WTC11 (cell line): ENCODE measurements around the gene ZC2HC1B. TPM values are rescaled to one million over a fixed set of nuclear protein-coding genes. Genes with fewer than 3 reads are reported as not detected.

ENCODE experiments used
- ATAC-seq: fragments of 200-7000 bp; cut with Tn5 transposase; 2 replicates; pipeline ENCODE4 v1.10.0; 2021; ENCODE audit warnings: mild to moderate bottlenecking, moderate library complexity
- CTCF ChIA-PET: fragments of 300-600 bp; sonication (Branson Sonifier 250); formaldehyde crosslinking; loops from one replicate; lab custom pipeline; 2021; ENCODE audit warnings: antibody characterized with exemption; lab: Charles Lee
- POLR2A ChIA-PET: fragments of 350-600 bp; sonication (Branson Sonifier 250); formaldehyde crosslinking; loops from one replicate; lab custom pipeline; 2021; ENCODE audit warnings: antibody characterized with exemption; lab: Charles Lee
- DNase-seq: peaks from one replicate; pipeline ENCODE4 v3.0.0; 2021; ENCODE audit warnings: low spot score
- H3K27ac Mint-ChIP-seq: 2 replicates; pipeline ENCODE4 v1.8.0; 2021; ENCODE audit warnings: mixed read lengths
- H3K27me3 Mint-ChIP-seq: 2 replicates; pipeline ENCODE4 v1.8.0; 2021; ENCODE audit warnings: low read depth, mild to moderate bottlenecking, moderate library complexity, mixed read lengths
- H3K36me3 Mint-ChIP-seq: 2 replicates; pipeline ENCODE4 v1.8.0; 2021; ENCODE audit warnings: mixed read lengths
- H3K4me1 Mint-ChIP-seq: 2 replicates; pipeline ENCODE4 v1.8.0; 2022; ENCODE audit warnings: mixed read lengths
- H3K4me3 Mint-ChIP-seq: 2 replicates; pipeline ENCODE4 v1.8.0; 2021; ENCODE audit warnings: mild to moderate bottlenecking, moderate library complexity, mixed read lengths
- H3K9me3 Mint-ChIP-seq: 2 replicates; pipeline ENCODE4 v1.8.0; 2021; ENCODE audit warnings: mixed read lengths
- ATF1 ChIP-seq: sonication (generic); formaldehyde crosslinking; IDR thresholded peaks from 2 replicates; pipeline ENCODE4 v1.8.1; 2023; ENCODE audit warnings: mild to moderate bottlenecking, moderate library complexity, missing genetic modification reagents
- E2F1 ChIP-seq: sonication (generic); formaldehyde crosslinking; IDR thresholded peaks from 2 replicates; pipeline ENCODE4 v1.8.0; 2022; ENCODE audit warnings: mild to moderate bottlenecking, missing genetic modification reagents
- EMX1 ChIP-seq: fragments of 250-450 bp; sonication (Bioruptor Pico); IDR thresholded peaks from 2 replicates; pipeline ENCODE4 v1.8.0; 2021; ENCODE audit warnings: mild to moderate bottlenecking
- FOXP4 ChIP-seq: sonication (generic); formaldehyde crosslinking; IDR thresholded peaks from 2 replicates; pipeline ENCODE4 v1.8.0; 2022; ENCODE audit warnings: mild to moderate bottlenecking, missing genetic modification reagents
- IRF1 ChIP-seq: sonication (generic); formaldehyde crosslinking; IDR thresholded peaks from 2 replicates; pipeline ENCODE4 v1.8.0; 2023; ENCODE audit warnings: missing genetic modification reagents
- JUN ChIP-seq: sonication (generic); formaldehyde crosslinking; IDR thresholded peaks from 2 replicates; pipeline ENCODE4 v1.8.0; 2023; ENCODE audit warnings: mild to moderate bottlenecking, missing genetic modification reagents
- KAT7 ChIP-seq: sonication (generic); formaldehyde crosslinking; IDR thresholded peaks from 2 replicates; pipeline ENCODE4 v1.8.1; 2023; ENCODE audit warnings: missing genetic modification reagents, mild to moderate bottlenecking, borderline replicate concordance
- MXD4 ChIP-seq: fragments of 250-450 bp; sonication (Bioruptor Pico); IDR thresholded peaks from 2 replicates; pipeline ENCODE4 v1.8.0; 2021; ENCODE audit warnings: mild to moderate bottlenecking, moderate library complexity, borderline replicate concordance
- MYBL2 ChIP-seq: sonication (generic); formaldehyde crosslinking; IDR thresholded peaks from 2 replicates; pipeline ENCODE4 v1.8.1; 2023; ENCODE audit warnings: mild to moderate bottlenecking, moderate library complexity, missing genetic modification reagents
- NR1H2 ChIP-seq: sonication (generic); formaldehyde crosslinking; IDR thresholded peaks from 2 replicates; pipeline ENCODE4 v1.9.0; 2021; ENCODE audit warnings: mild to moderate bottlenecking, moderate library complexity, missing genetic modification reagents
- OVOL2 ChIP-seq: fragments of 250-450 bp; sonication (Bioruptor Pico); IDR thresholded peaks from 2 replicates; pipeline ENCODE4 v1.9.0; 2021; ENCODE audit warnings: mild to moderate bottlenecking, borderline replicate concordance
- TCF7 ChIP-seq: sonication (generic); formaldehyde crosslinking; IDR thresholded peaks from 2 replicates; pipeline ENCODE4 v1.8.0; 2022; ENCODE audit warnings: mild to moderate bottlenecking, low read depth, missing genetic modification reagents, moderate library complexity
- TP53 ChIP-seq: sonication (generic); formaldehyde crosslinking; IDR thresholded peaks from 2 replicates; pipeline ENCODE4 v1.8.1; 2023; ENCODE audit warnings: mild to moderate bottlenecking, missing genetic modification reagents
- USF1 ChIP-seq: sonication (generic); formaldehyde crosslinking; IDR thresholded peaks from 2 replicates; pipeline ENCODE4 v1.8.0; 2022; ENCODE audit warnings: mild to moderate bottlenecking, missing genetic modification reagents
- USF2 ChIP-seq: sonication (generic); formaldehyde crosslinking; IDR thresholded peaks from 2 replicates; pipeline ENCODE4 v1.8.1; 2023; ENCODE audit warnings: mild to moderate bottlenecking, missing genetic modification reagents, moderate library complexity
- ZNF138 ChIP-seq: sonication (generic); formaldehyde crosslinking; conservative IDR thresholded peaks from 2 replicates; pipeline ENCODE4 v1.8.1; 2022; ENCODE audit warnings: mild to moderate bottlenecking, moderate library complexity, missing genetic modification reagents
- ZNF263 ChIP-seq: sonication (generic); formaldehyde crosslinking; IDR thresholded peaks from 2 replicates; pipeline ENCODE4 v1.8.1; 2022; ENCODE audit warnings: low read depth, mild to moderate bottlenecking, moderate library complexity, missing genetic modification reagents
- ZNF532 ChIP-seq: fragments of 250-450 bp; sonication (Bioruptor Pico); IDR thresholded peaks from 2 replicates; pipeline ENCODE4 v1.9.0; 2021; ENCODE audit warnings: mild to moderate bottlenecking, borderline replicate concordance
- ZNF671 ChIP-seq: fragments of 250-450 bp; sonication (Bioruptor Pico); IDR thresholded peaks from 2 replicates; pipeline ENCODE4 v1.8.0; 2021; ENCODE audit warnings: mild to moderate bottlenecking
- total RNA-seq: library from RNA; stranded (reverse); gene quantifications from 3 replicates; pipeline ENCODE4 v1.2.3, GENCODE V29; 2021

Gene ZC2HC1B
- total RNA-seq, 1 experiment from 2014 or later: not detected

- CTCF ChIA-PET: interaction anchor here (0.6 to 3.9 kb wide), 18 partner anchors 9 to 388 kb away, joined by 3 to 69 read pairs (median 4); no protein-coding TSS in a partner anchor
- no peak overlapping the region for H3K27ac Mint-ChIP-seq
- H3K36me3 Mint-ChIP-seq: no peaks in the 10 kb centered on the region
- TF ChIP-seq USF2 (CRISPR knock-in tag) (peak; percentile 68), ZNF138 (CRISPR knock-in tag) (no peak)
- peak overlapping the region; percentile 5 for H3K4me3 Mint-ChIP-seq
- ATAC-seq (peak; percentile 9), DNase-seq (no peak)
- peaks cover 77% of the 10 kb centered on the region for H3K4me1 Mint-ChIP-seq
- no peaks in the 10 kb centered on the region for H3K27me3 Mint-ChIP-seq
- no peaks in the 10 kb centered on the region for H3K9me3 Mint-ChIP-seq
- POLR2A ChIA-PET: interaction anchor here (1.1 to 2.4 kb wide), 2 partner anchors 10 kb away, joined by 3 to 8 read pairs; no protein-coding TSS in a partner anchor
These were observed 99.1 kb downstream of the ZC2HC1B start for GRCh38 chr6:143963158-143963919.

- CTCF ChIA-PET: interaction anchor here (1.0 to 3.9 kb wide), 5 partner anchors 8 to 389 kb away, joined by 4 to 69 read pairs (median 23); no protein-coding TSS in a partner anchor
- TF ChIP-seq USF1 (no peak), FOXP4 (CRISPR knock-in tag) (peak; percentile 95; the same call in 1 of the 2 replicates)
- TF ChIP-seq, all 79 proteins: peak for 1
- no peaks in the 10 kb centered on the region for H3K9me3 Mint-ChIP-seq
- H3K4me3 Mint-ChIP-seq: no peak overlapping the region
- peaks cover 71% of the 10 kb centered on the region for H3K4me1 Mint-ChIP-seq
- H3K27me3 Mint-ChIP-seq: no peaks in the 10 kb centered on the region
- POLR2A ChIA-PET: interaction anchor here (2.4 kb wide), 1 partner anchor 9 kb away, joined by 8 read pairs; no protein-coding TSS in a partner anchor
- DNase-seq: peak; percentile 36
- no peaks in the 10 kb centered on the region for H3K36me3 Mint-ChIP-seq
- no peak overlapping the region for H3K27ac Mint-ChIP-seq
- ATAC-seq: peak; percentile 50
These were observed 100.4 kb downstream of the ZC2HC1B start for GRCh38 chr6:143964674-143965081.

- H3K36me3 Mint-ChIP-seq: no peaks in the 10 kb centered on the region
- H3K27me3 Mint-ChIP-seq: no peaks in the 10 kb centered on the region
- POLR2A ChIA-PET: interaction anchor here (2.4 kb wide), 1 partner anchor 8 kb away, joined by 8 read pairs; no protein-coding TSS in a partner anchor
- H3K4me3 Mint-ChIP-seq: no peak overlapping the region
- no peak overlapping the region for H3K27ac Mint-ChIP-seq
- H3K4me1 Mint-ChIP-seq: peaks cover 61% of the 10 kb centered on the region
- H3K9me3 Mint-ChIP-seq: no peaks in the 10 kb centered on the region
- ATAC-seq: no peak
- CTCF ChIA-PET: interaction anchor here (0.6 to 1.6 kb wide), 5 partner anchors 8 to 390 kb away, joined by 3 to 7 read pairs (median 4); no protein-coding TSS in a partner anchor
- DNase-seq: no peak
- TF ChIP-seq TP53 (CRISPR knock-in tag) (no peak), OVOL2 (CRISPR knock-in tag) (no peak), NR1H2 (CRISPR knock-in tag) (no peak), IRF1 (CRISPR knock-in tag) (no peak), ZNF263 (CRISPR knock-in tag) (no peak), KAT7 (CRISPR knock-in tag) (no peak), TCF7 (no peak), MYBL2 (CRISPR knock-in tag) (no peak), E2F1 (no peak), ATF1 (CRISPR knock-in tag) (no peak), MXD4 (CRISPR knock-in tag) (no peak), ZNF671 (no peak), EMX1 (CRISPR knock-in tag) (no peak), JUN (CRISPR knock-in tag) (no peak), ZNF532 (CRISPR knock-in tag) (no peak)
These were observed 101.4 kb downstream of the ZC2HC1B start for GRCh38 chr6:143965503-143966171.
